ENCODE results near the gene POU2F2.

The POU2F2 gene

DNA sequence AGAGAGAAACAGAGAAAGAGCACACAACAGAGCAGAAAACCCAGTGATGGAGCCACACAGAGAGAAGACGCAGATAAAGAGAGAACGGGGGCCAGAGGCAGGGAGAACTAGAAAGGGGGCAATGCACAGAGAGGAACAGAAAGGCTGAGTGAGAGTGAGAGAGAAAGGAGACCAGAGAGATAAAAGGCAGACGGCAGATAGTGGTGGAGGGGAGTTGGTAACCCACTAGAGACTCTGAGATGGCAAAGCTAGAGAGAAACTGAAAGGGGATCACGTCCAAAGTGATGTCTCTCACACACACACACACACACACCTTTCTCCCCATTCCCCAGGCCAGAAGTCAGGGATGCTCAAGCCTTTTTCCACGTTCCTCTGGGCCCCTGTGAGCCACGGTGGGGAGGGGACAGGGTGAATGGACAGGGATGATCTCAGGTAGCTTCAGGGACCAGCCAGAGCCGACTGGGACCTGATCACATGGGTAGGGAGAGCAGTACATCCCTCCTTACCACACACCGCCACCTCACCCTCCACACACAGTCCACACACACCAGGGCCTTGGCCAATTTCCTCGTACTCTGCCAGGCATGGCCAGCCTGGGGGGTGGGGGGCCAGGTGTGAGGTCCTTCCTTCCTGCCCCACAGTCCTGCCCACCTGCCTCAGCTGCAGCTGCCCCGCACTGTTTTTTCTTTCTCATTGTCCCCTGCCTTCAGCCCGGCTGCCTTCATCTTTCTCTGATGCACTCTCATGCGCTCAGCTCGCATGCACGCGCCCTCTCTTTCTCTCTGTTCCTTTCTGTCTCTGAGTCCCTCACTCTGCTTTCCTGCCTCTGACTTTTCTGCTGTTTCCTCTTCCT, 22.5 kb upstream of the POU2F2 start:
- DNase-seq, result no peak

- DNase-seq, result no peak
Measured at GRCh38 chr19:42153672-42154433, 21.6 kb upstream of the POU2F2 start.

DNA sequence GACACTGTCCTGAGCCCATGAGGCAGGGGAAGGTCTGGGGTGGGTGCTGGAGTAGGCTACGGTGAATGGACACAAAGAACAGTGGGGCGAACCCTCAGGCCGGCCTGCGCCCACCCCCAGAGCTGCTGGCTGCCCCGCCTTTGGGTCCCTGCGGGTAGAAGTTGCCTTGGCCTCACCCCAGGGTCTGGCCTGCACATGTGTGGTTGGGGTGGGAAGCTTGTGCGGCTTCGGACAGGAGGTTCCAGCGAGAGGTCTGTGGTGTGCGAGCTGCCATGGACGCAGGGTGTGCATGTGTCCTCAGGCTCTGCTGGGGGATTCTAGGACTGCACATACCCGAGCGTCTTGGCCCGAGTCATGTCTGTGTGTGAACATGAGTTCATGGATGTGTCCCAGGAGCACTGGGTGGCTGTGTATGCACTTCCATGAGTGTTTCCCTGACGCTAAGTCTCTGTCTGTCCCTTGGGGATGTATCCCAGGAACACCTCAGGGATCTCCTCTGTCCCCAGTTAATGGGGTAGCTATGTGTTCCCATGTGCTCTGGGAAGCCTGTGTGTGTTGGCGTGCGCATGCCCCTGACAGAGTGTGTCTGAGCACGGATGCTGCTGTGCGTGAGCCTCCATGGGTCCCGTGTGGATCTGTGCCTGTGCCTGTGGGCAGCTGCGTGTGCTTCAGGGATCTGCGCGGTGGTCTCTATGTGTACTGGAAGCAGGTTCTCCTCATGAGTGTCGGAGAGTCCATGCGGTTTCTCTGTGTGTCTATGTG, 20.8 kb upstream of the POU2F2 start:
- DNase-seq, result no peak

DNA sequence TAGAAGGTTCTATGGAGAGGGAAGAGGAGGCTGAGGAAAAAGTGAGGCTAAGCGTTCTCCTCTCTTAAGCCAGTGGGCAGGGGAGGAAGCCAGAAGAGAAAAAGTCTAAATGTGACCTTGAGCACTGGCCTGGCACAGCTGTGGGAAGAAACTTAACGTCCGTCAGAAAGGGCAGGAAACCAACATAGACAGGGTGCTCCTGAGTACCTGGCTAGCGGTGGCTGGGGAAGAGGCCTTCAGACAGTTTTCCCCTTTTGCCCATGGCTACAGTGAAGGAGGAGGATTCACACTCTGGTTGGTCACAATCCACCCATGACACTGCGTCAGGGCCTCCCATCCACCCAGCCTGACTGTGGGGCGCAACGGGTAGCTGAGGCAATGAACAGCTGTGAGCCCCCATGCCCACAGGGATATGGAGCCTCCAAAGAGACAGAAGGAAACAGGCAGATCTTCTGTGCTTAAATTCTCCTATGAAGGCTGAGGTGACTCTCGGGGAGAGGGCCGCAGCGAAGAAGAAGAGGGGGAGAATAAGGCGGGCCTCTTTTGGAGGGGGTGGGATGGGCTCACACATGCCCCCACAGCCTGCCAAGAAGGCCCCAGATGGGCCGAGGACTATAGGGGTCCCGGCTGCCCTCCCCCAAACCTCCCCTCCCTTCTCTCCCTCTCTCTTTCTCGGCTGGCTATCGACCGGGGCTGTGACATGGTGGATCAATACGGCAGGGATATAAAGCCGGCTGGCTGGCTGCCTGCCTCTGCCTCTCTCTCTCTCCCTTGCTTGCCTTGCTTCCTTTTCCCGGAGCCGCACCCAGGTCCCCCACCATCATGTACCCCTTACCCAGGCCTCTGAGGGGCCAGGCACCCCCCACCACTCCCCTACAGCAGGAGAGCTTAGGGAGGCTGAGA, 19.8 kb upstream of the POU2F2 start:
- no peak for DNase-seq

- no peak for DNase-seq
Measured at GRCh38 chr19:42150911-42151361, 18.7 kb upstream of the POU2F2 start.

DNA sequence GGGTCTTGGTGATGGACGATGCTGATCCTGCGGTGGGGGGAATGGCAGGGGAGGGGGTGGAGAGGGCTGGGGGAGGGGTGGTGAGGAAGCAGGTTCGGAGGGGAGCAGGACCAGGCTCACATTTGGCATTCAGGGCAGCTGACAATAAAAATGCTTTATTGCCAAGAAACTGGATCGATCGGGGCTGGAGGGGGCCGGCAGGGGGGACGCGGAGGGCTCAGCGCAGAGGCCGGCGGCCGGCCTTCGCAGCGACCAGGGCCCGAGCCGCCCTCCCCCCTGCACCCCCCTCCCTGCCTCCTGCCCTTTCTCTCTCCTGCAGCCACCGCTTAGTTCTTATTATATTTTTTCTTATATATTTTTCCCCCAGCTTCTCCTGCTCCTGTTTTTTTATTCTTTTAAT, 18.1 kb upstream of the POU2F2 start:
- DNase-seq, result no peak

GRCh38 chr19:42149447-42150202, 17.4 kb upstream of the POU2F2 start:
- DNase-seq, result no peak

- peak; percentile 26 for DNase-seq
Measured at GRCh38 chr19:42148266-42148665, 16.0 kb upstream of the POU2F2 start.

DNA sequence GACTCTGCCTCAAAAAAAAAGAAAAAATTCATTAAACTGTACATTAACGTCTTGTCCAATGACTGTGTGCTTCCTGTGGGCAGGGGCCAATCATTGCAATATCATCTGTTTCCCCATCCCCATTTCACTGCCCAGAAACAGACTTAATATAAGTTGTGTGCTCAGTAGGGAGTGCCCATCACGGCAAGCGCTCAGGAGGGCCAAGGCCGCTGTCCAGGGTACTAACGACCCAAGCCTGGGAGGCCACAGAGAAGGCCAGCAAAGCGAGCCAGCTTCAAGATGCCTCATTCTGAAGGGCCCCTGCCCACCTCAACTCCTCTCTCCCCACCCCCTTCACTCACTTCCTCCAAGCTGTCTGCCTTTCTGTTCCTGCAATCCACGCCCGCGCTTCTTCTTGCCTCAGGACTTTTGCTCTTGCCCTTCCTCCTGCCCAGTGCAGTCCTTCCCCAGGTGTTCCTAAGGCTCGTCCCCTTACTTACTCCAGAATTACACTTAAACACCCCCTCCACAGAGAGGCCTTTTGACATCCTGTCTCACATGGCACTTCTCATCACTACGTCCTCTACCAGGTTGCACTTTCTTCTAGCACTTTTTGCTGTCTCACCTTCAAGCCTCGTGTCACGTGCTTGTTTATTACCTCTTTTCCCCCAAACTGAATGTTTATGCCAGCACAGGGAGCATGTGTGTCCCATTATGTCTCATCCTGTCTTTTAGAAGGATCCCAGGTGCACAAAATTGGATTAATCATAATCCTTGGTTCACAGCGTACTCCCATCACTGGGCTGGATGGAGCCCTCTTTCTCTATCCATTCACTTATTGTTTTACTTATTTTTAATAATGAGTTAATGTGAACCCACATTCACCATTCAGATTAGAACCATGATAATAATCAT, 11.3 kb upstream of the POU2F2 start:
- no peak for DNase-seq

DNA sequence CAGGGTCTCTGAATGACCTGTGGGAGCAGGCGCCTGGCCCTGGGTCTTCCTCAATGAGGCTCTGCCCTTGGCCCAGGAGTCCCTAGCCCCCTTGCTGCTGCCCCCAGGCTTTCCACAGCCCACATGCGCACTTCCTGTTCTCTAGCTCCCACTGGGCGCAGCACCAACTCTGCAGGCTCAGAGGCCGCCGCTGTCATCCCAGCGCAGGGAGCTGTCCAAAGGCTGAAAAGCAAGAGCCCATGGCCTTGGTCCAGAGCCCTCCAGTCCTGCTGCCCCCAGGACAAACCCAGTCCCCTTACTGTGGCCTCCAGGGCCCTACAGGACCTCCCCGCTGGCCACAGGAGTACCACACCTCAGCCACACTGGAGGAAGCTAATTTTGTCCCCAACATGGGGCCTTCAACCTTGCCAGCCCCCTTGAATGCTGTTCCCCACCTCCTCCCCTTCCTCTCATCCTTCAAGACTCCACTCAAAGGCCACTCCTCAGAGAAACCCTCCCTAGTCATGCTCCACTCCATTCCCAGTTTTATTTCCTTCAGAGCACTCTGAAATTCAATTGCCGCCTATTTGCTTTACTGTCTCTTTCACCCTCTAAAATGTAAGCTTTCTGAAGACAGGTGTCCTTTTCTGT, 8.0 kb upstream of the POU2F2 start:
- DNase-seq, result peak; percentile 38

GRCh38 chr19:42134535-42135070, 2.4 kb upstream of the POU2F2 start:
- DNase-seq, result no peak

DNA sequence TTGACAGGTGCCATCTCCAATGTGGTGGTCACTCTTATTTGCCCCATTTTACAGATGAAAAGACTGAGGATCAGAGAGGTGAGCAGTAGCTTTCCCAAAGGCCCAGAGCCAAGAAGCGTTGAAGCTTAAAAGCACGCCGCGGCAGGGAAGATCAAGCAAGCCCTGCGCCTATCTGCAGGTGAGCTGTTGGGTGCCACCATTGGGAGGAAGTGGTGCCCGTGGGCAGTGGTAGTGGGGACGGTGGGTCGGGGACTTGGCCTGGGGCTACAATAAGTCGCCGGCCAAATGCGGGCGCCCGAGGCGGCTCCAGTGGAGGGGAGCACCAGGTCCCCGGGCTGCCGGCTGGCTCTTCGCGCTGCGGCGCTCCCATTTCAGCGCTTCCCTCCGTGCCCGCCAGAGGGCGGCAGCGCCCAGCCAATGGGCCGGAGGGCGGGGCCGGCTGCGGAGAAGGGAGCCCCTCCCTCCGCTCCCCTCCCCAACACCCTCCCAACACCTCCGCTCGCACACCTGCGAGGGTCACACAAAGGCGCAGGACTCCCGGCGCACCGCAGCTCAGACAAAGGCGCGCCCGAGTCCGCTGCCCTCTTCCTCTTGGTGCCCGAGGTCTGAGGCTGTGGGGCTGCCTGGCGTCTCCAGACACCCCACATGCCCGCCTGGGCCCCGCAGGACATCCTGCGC, 744 bp upstream of the POU2F2 start:
- DNase-seq, result peak; percentile 89

- no peak for DNase-seq
Measured at GRCh38 chr19:42131149-42132029, 857 bp downstream of the POU2F2 start.

DNA sequence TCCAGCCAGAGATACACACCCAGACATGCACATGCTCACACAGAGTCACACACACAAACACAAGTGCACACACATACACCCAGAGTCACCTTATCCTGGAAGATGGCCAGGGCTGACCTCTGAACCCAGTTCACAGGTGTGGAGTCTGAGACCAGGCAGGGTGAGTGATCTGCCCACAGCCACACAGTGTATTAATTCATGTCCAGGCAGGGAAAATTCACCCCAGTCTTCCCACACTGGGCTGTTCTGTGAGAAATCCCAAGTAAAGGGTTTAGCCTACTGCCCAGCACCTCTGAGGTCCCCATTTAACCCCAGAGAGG, 2.0 kb downstream of the POU2F2 start:
- no peak for DNase-seq

GRCh38 chr19:42129399-42130253, 2.6 kb downstream of the POU2F2 start:
- DNase-seq, result no peak

GRCh38 chr19:42126574-42126973, 5.7 kb downstream of the POU2F2 start:
- DNase-seq, result peak; percentile 23

- no peak for DNase-seq
Measured at GRCh38 chr19:42125536-42125935, 6.7 kb downstream of the POU2F2 start.

All from CD4-positive, alpha-beta T cell treated with Interleukin-17A for 4 hours (primary cell).